OCI-LY7 (cell line): ENCODE data around the gene PIAS2.
"Not testable (repeated sequence)": the region's sequence is repeated elsewhere in the genome, so short reads cannot be mapped to it uniquely, and the experiment has no call there.

Experiments
- EZH2phosphoT487 ChIP-seq: fragments of 200-600 bp; sonication (generic); IDR thresholded peaks from 2 replicates; pipeline ENCODE4 v1.6.1; 2018; ENCODE audit warnings: low read depth, borderline replicate concordance, mild to moderate bottlenecking, mixed run types, antibody characterized with exemption, low read length, moderate library complexity, mixed read lengths
- TF ChIP-seq, protein P1 (sequence below): fragments of 200-600 bp; sonication (generic); conservative IDR thresholded peaks from 2 replicates; pipeline ENCODE4 v1.5.1; 2014; ENCODE audit warnings: mild to moderate bottlenecking, antibody characterized with exemption, low read length, moderate library complexity, mixed read lengths

DNA sequence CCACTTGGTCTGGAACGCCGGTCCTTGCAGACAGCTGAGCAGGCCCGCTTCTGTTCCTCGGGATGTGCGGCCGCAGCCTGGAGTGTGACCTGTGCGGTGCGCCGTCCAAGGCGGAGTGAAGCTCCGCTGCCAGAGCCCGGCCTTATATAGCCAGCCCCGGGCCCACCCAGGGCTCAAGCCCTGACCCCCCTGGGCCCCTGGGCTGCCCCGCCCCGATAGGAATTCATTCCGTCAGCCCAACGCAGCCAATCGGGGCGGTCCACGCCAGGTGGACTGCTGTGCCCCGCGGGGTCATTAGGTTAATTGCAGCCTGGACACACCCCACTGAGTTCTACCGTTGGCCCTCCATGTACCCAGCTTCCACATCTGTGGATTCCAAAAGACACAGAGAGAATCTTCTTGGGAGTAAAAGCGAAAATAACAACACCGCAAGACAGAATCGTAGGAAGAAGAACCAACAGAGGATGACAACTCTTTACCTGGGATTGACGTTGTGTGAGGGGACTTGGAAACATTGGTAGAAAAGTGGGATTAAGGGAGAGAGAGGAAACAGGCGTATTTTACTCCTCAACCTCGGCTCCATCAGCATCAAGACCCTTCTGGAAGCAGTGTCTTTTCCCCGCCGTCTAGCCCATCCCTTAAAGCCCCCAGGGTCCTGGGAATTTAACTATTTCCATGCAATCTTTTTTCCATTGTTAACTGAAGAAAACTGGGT lies 47.4 kb upstream of the PIAS2 start:
- TF ChIP-seq, protein P1, sequence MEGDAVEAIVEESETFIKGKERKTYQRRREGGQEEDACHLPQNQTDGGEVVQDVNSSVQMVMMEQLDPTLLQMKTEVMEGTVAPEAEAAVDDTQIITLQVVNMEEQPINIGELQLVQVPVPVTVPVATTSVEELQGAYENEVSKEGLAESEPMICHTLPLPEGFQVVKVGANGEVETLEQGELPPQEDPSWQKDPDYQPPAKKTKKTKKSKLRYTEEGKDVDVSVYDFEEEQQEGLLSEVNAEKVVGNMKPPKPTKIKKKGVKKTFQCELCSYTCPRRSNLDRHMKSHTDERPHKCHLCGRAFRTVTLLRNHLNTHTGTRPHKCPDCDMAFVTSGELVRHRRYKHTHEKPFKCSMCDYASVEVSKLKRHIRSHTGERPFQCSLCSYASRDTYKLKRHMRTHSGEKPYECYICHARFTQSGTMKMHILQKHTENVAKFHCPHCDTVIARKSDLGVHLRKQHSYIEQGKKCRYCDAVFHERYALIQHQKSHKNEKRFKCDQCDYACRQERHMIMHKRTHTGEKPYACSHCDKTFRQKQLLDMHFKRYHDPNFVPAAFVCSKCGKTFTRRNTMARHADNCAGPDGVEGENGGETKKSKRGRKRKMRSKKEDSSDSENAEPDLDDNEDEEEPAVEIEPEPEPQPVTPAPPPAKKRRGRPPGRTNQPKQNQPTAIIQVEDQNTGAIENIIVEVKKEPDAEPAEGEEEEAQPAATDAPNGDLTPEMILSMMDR, result not testable (repeated sequence)
- TF ChIP-seq EZH2phosphoT487, result not testable (repeated sequence)
